SKM-1 treated with dmso at 0.1 percent for 144 hours (cell line): ENCODE results near the gene PFKL.
"Not testable (repeated sequence)": the region's sequence is repeated elsewhere in the genome, so short reads cannot be mapped to it uniquely, and the experiment has no call there.

ENCODE experiments used
- DNase-seq: peaks from one replicate; lab custom pipeline; 2025; ENCODE audit not compliant: unreplicated experiment; lab: John Stamatoyannopoulos, UW

Gene PFKL

DNA sequence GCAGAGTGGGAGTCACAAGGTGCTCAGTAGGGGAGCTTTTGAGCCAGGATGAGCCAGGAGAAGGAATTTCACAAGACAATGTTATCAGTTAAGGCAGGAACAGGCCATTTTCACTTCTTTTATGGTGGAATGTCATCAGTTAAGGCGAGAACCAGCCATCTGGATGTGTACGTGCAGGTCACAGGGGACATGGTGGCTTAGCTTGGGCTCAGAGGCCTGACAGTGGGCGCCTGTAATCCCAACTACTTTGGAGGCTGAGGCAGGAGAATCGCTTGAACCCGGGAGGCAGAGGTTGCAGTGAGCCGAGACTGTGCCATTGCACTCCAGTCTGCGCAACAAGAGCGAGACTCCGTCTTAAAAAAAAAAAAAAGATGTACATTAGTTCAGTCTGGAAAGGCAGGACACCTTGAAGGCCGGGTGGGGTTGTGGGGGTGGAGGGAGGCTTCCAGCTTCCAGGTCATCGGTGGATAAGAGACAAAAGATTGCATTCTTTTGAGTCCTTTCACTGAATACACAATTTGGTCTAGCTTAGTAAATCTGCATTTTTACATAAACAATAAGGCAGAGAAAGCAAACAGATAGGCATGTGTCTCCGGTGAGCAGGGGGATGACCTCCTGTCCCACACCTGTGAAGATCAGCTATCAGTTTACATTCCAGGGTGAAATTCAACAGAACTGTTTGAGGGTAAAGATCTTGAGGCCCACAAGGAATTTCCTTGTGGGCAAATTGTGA lies 42.0 kb downstream of the PFKL start:
- not testable (repeated sequence) for DNase-seq

- not testable (repeated sequence) for DNase-seq
Observed at GRCh38 chr21:44342981-44343380, 43.1 kb downstream of the PFKL start.

GRCh38 chr21:44344541-44345183 lies 44.8 kb downstream of the PFKL start:
- no peak for DNase-seq

DNA sequence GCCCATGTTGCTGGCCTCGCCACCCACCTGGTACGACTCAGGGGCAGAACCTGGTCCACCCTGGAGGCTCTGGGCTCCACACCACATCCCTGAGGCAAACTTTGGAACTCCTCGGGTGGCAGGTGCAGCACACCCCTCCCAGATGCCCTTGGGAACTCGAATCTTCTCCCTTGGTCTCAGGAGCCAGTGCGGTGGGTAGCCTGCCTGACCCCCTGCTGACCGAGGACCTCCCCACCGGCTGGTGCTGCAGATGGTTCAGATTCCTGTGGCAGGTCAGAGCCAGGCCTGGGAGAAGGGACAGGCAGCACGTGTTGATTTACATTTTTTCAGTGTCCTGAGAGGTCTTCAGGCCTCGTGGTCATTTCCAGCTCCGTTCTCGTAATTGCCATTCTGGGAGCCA lies 45.6 kb downstream of the PFKL start:
- no peak for DNase-seq

- no peak for DNase-seq
Observed at GRCh38 chr21:44347911-44348451, 48.1 kb downstream of the PFKL start.

DNA sequence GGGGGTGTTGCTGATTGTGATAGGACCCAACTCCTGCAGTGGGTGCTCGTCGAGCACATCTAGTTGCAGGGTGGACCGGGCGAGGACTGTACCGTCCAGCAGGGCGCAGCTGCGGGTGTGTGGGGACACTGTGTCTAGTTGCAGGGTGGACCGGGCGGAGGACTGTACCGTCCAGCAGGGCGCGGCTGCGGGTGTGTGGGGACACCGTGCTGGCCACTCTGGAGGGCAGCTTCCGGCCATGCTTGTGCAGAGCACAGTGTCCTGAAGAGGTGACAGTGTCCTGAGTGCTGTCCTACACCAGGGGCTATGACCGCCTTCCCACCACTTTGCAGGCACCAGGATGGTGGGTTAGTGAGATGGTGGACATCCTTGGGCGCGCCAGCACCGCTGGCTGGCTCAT lies 49.0 kb downstream of the PFKL start:
- DNase-seq: no peak

DNA sequence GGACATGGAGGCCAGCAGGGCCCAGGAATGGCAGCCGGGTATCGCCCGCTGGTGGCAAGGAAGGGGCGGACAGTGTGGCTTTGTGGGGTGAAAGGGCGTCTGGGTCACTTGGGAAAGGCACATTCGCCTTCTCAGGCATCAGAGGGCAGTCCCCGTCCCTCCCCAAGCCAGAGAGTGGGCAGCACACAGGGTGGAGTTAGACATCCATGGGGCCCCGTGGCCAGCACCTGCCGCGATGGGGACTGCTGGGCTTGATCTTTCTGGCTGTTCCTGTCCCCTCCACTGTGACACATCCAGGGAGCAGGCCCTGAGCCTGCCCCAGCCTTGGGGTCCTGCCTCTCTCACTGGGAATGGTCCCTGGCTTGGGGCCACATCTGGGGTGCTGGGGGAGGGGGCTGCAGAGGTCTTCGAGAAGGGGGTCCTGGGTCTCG lies 49.6 kb downstream of the PFKL start:
- no peak for DNase-seq

DNA sequence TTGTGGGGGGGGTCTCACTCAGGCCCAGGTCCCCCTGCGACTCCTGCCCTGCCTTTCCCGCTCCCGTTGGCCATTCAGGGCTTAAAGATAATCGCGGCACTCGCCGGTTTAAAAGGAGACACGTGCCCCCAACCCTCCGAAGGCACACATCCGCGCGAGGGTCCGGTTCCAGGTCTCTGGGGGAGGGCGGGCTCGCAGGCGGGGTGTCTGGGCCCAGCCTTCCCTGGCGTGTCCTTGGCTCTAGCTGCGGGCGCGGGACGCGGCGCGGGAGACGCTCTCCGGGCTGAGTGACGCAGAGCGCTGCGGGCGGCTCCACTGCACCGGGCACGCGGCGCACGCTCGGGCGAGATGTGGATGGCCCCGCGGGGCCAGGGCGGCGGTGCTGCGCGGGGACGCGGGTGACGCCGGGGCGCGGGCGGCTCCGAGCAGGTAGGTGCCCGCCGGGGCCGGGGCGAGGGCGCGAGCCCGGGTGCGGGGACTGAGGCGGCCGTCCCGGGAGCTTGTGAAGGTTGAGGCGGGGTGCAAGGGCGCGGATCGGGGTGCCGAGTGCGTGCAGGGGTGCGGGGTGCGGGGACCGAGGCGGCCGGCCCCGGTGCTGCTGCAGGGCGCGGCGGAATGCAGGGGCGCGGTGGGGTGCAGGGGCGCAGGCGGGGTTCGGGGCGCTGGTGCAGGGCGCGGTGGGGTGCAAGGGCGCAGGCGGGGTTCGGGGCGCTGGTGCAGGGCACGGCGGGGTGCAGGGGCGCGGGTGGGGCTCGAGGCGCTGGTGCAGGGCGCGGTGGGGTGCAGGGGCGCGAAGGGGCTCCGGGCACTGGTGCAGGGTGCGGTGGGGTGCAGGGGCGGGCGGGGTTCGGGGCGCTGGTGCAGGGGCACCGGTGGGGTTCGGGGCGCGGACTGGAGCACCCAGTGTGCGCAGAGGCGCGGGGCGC lies 50.3 kb downstream of the PFKL start:
- DNase-seq: no peak

- DNase-seq: no peak
Observed at GRCh38 chr21:44350773-44351481, 51.1 kb downstream of the PFKL start.

- no peak for DNase-seq
Observed at GRCh38 chr21:44351535-44352252, 51.8 kb downstream of the PFKL start.

- DNase-seq: no peak
Observed at GRCh38 chr21:44352253-44352860, 52.5 kb downstream of the PFKL start.

- peak; percentile 98 for DNase-seq
Observed at GRCh38 chr21:44353191-44353970, 53.5 kb downstream of the PFKL start, which contains the start of gene TRPM2. TRPM2 (plus strand) TSS chr21:44353621; CDS start chr21:44353701, 80 bp downstream.

GRCh38 chr21:44354001-44354405 lies 54.1 kb downstream of the PFKL start:
- DNase-seq: peak; percentile 97

DNA sequence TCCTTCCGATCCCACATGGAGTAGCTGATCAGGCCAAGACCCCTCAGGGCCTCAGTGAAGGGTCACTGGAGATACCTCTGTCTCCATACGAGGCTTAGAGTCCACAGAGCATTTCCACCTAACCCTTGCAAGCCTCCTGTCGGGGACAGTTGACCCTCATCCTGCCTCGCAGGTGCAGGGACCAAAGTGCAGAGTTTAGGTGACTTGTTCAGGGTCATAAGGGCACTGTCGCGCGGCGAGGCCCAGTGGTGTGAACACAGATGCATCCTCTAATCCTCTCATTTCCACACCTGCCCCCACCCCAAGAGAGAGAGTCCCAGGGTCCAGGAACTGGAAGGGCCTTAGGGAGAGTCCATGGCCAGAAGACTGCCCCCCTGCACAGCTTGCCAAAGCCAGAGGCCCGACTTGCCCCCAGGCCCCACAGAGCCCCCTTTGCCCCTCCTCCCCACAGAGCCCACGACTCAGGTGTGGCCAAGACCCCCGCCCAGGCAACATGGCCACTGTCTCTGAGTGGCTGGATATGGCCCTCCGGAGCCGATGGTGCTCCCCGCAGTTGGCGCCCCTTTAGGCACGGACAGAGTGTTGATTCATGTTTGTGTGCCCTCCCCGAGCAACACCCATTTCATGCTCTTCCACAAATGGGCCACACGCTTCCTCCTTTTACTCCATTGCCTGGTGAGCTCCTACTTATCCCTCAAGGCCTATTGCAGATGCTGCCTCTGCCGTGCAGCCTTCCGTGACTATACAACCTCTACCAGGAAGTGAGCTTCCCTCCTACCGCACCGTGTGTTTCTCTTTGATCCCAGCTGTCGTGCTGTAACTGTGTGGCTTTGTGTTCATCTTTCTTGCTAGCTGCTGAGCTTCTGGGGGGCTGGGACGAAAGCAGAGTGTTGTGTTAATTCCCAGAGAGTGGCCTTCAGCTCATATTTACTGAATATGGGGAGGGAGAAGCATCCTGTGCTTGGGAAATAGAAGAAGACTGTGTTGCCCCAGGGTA lies 55.2 kb downstream of the PFKL start:
- DNase-seq: peak; percentile 51

DNA sequence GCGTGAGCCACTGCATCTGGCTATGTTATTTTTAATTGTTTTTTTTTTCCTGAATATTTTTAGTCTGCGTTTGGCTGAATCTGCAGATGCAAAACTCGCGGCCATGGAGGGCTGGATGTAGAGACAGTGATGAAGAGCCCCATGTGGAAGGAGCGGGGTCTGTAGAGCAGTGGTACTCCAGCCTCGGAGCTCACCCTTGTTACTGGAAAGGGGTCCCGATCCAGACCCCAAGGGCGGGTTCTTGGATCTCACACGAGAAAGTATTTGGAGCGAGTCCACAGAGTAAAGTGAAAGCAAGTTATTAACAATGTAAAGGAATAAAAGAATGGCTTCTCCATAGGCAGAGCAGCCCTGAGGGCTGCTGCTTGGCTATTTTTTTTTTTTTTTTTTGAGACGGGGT lies 56.3 kb downstream of the PFKL start:
- no peak for DNase-seq

DNA sequence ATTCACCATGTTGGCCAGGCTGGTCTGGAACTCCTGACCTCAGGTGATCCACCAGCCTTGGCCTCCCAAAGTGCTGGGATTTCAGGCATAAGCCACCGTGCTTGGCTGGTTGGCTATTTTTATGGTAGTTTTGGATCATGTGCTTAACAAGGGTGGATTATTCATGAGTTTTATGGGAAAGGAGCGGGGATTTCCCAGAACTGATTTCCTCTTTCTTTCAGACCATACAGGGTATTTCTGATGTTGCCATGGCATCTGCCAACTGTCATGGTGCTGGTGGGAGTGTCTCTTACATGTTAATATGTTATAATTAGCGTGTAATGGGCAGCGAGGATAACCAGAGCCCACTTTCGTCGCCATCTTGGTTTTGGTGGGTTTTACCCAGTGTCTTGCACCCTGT lies 56.8 kb downstream of the PFKL start:
- DNase-seq: no peak

GRCh38 chr21:44357064-44357837 lies 57.4 kb downstream of the PFKL start:
- DNase-seq: no peak
